Endothelial cell of hepatic sinusoid (primary cell): ENCODE measurements around the gene SMIM7.
"Not testable (repeated sequence)": the region's sequence is repeated elsewhere in the genome, so short reads cannot be mapped to it uniquely, and the experiment has no call there.

Source experiments
- in situ Hi-C: cut with HindIII; loops from 2 replicates; pipeline ENCODE4 v1.10.0; 2017; ENCODE audit warnings: low sequenced_read_pairs

The SMIM7 gene

DNA sequence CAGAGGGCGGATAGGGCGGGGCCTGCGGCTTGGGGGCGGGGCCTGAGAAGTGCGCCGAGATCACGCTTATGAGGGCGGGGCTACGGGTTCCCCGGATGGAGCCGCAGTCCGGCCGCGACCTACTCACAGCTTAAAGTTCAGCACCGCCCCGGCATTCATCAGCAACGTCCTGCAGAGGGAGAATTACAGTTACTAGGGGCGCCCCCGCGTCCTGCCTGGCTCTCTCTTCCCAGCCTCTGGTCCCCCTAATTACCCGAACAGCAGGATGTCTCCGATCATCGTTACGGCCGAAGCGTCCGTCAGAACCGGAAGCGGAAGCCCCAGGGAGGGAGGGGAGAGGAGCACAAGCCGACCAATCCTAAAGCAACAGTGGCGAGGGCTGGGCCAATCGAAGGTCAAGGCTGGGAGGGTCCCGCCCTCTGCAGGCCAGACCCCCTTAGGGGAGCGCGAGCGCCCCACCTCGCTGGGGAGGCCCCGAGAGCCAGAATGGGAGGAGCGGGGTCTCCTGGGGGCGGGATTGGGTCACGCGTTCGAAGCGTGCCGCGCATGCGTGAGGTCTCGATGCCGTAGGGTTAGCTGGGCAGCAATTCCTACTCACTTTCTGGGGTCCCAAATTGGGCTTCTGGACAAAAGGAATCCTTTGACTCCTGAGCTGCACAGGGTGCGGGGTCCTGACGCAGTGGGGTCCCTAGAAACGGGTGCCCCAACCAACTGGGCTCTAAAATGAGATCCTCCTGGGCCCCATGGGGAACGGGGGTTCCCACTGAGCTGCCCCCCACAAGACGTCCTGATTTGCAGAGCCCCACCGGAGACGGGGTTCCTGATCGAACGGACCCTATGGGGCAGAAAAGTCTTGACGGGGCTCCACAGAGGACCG is at the start of gene SMIM7:
SMIM7 (minus strand) TSS at position 313 of the 877 bp plus-strand sequence; CDS start at position 279, 34 bp downstream.
- in situ Hi-C loops = no loop called here

DNA sequence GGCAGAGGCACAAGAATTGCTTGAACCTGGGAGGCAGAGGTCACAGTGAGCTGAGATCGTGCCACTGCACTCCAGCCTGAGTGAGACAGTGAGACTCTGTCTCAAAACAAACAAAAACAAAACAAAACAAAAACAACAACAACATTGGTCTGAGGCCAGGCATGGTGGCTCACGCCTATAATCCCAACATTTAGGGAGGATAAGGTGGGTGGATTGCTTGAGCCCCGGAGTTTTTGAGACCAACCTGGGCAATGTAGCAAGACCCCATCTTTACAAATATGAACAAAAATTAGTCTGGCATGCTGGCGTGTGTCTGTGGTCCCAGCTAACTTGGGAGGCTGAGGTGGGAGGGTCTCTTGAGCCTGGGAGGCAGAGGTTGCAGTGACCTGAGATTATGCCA is 43.7 kb upstream of the SMIM7 start:
- in situ Hi-C loops = no loop called here

DNA sequence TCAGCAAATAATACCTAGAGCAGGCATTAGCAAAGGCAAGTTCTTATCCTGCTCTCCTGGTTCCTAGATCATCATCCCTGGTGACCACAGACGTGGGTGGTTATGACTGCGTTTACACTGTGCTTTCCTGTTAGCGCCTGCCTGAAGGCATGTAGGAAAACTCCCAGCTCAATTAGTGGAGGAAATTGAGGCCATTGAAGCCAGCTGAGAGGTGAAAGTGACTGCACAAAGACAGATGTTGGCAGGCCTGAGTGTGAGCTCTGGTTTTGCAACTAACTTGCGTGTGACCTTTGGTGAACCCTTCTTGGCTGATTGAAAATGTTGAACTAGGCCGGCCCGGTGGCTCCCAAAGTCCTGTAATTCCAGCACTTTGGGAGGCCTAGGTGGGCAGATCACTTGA is 42.2 kb upstream of the SMIM7 start:
- in situ Hi-C loops = no loop called here

DNA sequence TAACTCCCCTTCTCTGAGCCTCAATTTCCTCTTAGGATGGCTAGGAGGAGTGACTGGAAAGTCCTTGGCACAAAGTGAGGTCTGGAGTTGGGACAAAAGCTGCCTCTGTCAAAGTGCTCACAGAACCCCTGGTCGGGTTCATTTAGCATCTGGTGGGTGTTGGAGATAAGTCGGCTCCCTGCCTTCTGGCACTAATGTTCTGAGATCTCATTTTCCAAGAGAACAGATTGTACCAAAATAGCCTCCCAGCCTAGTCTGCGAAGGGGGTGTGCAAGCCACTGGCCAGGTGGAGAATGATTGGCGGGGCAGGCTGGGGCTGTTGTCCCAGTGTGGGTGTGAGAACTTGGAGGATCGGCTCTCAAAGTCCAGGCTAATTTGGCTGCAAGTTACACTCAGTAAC is 39.0 kb upstream of the SMIM7 start:
- in situ Hi-C loops = no loop called here

DNA sequence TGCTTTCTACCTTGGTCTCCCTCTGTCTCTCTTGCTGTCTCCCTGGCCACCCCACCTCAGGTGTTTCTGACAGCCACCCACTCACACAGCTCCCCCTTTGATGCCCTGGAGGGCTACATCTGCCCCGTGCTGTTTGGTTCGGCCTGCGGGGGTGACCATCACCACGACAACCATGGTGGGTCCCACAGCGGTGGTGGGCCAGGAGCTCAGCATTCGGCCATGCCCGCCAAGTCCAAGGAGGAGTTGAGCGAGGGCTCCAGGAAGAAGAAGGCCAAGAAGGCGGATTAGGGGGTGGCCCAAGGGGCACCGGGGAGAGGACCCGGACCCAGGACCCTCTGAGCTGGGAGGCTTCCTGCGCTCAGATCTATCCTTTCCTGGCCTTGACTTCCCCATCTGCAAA is 28.1 kb upstream of the SMIM7 start:
- in situ Hi-C loops = no loop called here

DNA sequence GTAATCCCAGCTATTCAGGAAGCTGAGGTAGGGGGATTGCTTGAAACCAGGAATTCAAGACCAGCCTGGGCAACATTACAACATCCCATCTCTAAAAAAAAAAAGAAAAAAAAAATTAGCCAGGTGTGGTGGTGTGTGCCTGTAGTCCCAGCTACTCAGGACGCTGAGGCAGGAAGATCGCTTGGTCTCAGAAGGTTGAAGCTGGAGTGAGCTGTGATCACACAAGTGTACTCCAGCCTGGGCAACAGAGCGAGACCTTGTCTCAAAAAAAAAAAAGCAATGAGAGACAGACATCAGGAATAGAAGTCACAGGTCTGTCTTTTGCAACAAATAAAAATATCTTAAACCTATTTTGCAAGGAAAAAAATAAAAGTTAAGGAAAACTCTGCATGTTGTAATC is 24.3 kb upstream of the SMIM7 start:
- in situ Hi-C loops = no loop called here

DNA sequence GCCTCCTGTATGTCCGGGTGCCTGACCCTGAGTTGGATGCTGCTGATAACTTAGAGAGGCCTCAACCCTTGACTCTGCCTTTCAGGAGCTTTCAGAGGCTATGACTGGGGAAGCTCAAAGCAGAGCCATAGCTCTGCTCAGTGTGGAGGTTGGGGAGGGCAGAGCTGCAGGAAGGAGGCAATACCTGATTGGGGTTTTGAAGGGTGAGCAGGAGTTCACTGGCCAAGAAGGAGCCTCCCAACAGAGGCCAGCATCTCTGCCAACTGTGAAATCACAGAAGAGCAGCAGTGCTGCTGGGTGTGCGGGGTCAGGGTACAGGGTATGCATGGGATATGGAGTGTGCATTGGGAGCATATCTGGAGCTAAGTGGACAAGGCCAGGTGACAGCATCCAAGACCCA is 22.6 kb upstream of the SMIM7 start:
- in situ Hi-C loops = no loop called here

DNA sequence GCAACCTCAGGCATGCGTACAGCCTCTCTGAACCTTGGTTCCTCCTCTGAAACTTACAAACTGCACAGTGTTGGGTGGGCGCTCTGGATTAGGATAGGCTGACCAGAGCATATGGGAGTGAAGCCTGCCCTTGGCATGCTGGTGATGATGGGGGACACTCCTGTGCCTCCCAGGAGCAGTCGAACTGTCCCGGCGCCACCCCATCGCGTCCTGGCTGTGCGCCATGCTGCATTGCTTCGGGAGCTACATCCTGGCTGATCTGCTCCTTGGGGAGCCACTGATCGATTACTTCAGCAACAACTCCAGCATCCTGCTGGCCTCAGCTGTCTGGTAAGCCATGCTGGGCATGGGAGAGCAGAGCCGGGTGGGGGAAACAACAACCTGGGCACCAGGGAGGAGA is 19.9 kb upstream of the SMIM7 start:
- in situ Hi-C loops = no loop called here

DNA sequence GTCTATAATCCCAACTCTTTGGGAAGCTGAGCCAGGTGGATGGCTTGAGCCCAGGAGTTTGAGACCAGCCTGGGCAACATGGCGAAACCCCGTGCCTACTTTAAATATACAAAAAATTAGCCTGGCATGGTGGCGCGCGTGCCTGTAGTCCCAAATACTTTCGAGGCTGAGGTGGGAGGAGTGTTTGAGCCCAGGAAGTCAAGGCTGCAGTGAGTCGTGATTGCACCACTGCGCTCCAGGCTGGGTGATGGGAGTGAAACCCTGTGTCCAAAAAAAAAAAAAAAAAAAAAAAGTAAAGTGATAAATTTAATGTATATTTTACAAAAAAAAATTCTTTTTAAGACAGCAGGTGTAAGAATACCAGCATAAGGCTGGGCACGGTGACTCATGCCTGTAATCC is 18.6 kb upstream of the SMIM7 start:
- in situ Hi-C loops = no loop called here

DNA sequence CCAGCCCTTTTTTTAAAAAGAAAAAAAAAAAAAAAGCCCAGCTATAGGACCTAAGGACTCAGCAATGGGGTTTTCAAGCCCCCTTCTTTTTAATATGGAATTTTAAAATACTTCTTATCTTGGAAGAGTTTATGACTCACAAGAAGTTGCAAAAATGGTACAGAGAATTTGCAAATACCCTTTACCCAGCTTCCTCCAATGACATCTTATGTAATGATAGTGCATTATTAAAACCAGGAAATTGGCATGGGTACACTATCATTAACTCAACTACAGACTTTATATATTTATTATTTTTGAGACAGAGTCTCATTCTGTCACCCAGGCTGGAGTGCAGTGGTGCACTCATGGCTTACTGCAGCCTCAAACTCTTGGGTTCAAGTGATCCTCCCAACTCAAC is 17.1 kb upstream of the SMIM7 start:
- in situ Hi-C loops = no loop called here

DNA sequence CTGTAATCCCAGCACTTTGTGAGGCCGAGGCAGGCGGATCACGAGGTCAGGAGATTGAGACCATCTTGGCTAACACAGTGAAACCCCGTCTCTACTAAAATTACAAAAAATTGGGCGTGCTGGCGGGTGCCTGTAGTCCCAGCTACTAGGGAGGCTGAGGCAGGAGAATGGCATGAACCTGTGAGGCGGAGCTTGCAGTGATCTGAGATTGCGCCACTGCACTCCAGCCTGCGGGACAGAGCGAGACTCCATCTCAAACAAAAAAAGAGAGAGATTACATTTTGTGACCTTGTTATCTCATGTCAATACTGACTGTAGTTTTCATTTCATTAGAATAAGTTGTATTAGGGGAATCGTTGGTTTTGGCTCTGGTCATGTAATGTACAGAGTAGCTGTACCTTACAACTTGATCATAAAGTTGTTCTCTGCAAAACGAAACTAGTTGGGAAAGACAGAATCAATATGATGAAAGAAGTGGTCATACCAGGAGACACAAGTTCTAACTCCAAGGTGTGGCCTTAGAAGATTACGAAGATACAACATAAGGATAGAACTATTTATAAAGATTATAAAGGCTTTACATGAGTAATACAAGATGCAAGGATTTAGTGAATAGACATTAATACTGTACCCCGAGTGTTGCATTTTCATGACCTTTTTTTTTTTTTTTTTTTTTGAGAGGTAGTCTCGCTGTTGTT is 16.3 kb upstream of the SMIM7 start:
- in situ Hi-C loops = no loop called here

DNA sequence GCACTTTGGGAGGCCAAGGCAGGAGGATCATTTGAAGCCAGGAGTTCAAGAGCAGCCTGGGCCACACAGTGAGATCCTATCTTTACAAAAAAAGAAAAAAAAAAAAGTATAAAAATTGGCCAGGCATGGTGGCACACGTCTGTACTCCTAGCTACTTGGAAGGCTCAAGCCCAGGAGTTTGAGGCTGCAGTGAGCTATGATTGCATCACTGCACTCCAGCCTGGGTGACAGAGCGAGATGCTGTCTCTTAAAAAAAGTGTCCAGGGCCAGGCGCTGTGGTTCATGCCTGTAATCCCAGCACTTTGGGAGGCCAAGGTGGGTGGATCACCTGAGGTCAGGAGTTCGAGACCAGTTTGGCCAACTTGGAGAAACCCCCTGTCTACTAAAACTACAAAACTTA is 13.9 kb upstream of the SMIM7 start:
- in situ Hi-C loops = not testable (repeated sequence)

DNA sequence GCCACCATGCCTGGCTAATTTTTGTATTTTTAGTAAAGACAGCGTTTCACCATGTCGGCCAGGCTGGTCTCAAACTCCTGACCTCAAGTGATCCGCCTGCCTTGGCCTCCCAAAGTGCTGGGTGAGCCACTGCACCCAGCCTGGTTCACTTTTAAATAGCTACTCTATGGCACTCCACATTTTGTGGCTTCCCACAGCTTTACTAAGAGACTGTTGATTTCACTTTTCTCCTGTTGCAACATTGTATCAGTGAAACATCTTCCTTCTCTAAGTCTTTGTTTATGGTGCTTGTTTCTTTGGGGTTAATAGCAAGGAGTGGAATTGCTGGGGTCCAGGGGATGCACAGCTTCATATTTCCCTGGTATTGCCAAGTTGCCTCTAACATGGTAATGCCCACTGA is 13.3 kb upstream of the SMIM7 start:
- in situ Hi-C loops = no loop called here

DNA sequence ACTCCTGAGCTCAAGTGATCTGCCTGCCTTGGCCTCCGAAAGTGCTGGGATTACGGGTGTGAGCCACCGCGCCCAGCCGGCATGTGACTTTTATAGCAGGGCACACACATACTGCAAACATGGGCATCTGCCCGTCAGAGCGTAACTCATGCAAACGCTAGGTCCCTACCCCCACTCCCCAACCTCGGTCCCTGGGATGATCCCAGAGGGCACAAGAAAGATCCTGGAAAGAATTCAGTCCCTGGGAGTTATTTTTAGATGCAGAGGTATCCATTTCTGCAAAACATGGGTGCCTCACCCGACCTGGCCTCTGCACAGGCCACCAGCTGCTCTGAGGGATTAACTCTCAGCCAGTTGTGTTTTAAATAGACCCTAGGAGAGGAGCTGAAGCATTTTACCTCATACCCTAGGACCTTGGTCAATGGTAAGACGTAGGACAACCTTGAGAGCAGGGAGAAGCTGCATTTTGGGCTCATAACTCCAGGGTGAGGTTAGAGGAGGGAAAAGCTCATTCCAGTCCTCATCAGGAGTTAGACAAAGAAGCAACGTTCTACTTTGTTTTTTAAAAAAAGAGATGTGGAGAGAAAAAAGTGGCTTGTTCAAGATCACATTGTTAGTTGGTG is 11.8 kb upstream of the SMIM7 start:
- in situ Hi-C loops = no loop called here

DNA sequence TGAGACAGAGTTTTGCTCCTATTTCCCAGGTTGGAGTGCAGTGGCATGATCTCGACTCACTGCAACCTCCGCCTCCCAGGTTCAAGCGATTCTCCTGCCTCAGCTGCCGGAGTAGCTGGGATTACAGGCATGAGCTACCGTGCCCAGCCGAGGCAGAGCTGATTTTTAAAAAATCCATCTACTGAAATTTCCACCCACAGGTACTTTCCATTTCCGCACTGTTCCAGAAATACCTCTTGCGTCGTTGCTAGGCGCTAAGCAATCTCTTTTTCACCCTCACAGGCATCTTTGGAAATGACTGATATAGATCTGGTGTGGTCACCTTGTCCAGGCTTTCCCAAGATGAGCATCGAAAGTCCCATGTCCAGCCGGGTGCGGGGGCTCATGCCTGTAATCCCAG is 10.3 kb upstream of the SMIM7 start:
- in situ Hi-C loops = no loop called here

DNA sequence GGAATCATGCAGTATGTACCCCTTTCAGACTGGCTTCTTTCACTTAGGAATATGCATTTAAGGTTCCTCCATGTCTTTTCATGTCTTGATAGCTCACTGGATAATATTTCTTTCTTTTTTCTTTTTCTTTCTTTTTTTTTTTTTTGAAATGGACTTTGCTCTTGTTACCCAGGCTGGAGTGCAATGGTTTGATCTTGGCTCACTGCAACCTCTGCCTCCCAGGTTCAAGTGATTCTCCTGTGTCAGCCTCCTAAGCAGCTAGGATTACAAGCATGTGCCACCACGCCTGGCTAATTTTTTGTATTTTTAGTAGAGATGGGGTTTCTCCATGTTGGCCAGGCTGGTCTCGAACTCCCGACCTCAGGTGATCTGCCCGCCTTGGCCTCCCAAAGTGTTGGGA is 8.8 kb upstream of the SMIM7 start:
- in situ Hi-C loops = not testable (repeated sequence)

DNA sequence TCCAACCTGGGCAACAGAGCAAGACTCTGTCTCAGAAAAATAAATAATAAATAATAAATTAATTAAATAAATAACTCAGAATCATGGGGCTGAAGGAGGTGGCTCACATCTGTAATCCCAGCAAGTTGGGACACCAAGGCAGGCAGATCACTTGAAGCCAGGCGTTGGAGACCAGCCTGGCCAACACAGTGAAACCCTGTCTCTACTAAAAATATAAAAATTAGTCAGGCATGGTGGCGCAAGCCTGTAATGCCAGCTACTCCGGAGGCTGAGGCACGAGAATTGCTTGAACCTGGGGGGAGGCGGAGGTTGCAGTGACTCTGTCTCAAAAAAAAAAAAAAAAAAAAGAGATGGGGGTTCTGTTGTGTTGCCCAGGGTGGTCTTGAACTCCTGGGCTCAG is 8.2 kb upstream of the SMIM7 start:
- in situ Hi-C loops = no loop called here

DNA sequence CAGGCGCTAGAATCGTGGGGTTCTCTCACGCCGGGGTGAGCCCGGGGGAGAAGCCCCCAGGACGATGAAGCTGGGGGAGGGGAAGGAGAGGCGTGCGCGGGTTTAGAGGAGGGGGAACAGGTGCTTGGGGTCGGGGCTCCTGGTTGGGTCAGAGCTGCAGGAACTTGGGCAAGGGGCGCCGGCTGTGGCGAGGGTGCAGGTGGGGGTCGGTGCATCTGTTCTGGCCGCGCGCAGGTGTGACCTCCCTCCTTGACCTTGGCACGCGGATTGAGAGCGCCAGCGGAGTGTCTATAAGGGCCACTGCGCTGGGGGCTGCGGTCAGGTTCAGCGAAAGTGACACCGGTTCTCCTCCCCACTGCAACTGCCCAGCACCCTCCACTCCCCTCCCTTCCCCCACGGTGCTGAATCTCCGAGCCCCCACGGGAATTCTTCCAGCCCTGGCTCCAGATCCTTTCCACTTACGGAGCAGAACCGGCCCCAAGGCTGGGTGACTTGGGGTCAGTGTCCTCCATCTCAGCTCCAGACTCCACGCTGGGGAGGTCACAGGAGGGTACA is 1.6 kb upstream of the SMIM7 start:
- in situ Hi-C loops = no loop called here

DNA sequence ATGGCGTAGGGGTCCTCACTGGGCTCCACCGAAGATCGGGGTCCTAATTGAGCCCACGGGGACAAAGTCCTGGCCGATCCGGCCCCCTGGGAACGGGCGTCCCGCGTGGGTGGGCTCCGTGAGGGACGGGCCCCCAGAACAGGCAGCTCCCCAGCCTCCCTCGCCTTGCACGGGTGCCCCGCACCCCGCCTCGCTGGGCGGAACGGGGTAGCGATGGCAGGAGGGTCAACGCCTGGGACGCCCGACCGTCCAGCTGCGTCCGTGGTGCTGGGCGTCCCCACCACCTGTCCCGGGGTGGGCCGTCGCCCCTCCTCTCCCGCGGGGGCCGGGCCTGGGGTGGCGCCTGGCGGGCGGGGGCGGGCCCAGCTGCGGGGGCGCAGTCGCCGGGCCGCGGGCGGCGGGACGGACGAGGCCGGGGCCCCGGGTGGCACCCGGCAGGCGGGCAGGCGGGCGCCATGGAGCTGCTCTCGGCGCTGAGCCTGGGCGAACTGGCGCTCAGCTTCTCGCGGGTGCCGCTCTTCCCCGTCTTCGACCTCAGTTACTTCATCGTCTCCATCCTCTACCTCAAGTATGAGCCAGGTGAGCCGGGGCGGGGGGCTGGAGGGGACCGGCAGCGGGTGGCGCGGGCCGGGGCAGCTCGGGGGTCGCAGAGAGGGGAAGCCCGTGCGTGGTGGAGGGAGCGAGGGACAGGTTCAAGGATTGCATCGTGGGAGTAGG is 977 bp upstream of the SMIM7 start, which contains the start of gene TMEM38A:
TMEM38A (plus strand) TSS at position 377 of the 717 bp plus-strand sequence; CDS start at position 456, 79 bp downstream.
- in situ Hi-C loops = no loop called here

DNA sequence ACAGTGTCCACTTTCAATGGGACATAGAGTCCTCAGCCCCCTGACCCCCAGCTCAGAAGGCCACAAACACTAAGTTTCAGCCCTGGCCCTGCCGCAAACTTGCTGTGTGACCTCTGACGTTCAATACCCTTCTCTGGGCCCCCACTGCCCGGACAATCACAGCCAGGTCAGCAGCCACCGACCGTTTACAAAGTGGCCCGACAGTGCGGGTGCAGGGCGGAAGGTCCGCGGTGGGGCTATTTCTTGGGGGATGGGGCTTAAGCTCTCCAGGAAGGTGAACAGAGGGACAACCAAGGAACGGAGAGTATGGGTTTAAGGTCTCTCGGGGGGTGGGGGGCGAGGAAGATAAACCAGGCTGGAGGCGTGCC is 496 bp downstream of the SMIM7 start:
- in situ Hi-C loops = no loop called here

DNA sequence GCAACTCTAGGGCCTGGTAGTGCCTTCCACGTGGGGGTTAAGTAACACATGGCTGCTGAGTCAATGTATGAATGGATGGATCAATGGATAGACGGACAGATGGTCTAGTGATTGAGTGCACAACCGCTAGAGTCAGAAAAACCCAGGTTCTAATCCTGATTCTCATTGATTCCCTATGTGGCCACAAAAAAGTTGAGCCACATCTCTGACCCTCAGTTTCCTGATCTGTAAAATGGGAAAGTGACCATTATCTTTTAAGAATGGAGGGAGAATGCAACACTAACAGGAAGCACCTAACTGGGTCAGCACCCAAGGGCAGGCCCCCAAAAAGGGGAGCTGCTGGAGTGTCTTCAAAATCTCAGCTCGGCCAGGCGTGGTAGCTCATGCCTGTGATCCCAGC is 2.6 kb downstream of the SMIM7 start:
- in situ Hi-C loops = no loop called here
